ENCODE data around the gene PSMD3.

PSMD3 gene

DNA sequence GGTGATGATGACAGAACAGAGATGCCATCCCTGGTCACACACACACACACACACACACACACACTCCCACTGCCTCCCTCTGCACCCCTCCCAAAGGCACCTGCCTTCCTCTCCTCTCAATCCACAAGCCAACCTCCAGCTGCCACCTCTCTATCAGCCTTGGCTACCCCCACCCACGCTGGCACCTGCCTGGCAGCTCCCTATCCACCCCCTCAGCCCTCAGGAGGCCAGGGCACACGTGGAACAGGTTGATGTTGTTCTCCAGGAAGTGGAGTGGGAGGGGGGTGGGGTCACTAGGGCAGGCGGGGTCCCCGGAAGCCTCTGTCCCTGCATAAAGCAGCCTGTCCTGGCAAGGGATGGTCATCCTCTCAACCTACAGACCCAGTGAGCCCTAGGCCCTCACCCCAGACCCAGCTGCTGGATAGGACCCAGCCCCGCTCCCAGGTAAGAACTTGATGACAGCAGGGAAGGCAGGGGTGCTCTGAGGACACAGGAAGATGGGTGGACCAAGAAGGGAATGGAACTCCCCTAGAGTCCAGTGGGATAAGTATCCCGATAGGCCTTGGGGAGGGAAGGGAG lies 17.9 kb upstream of the PSMD3 start, which contains the start of gene GSDMA:
Gene GSDMA, plus strand, starts transcription at position 363 of the 579 bp plus-strand sequence. CDS start 2,684 bp downstream, outside the sequence.
- no peak for DNase-seq

DNA sequence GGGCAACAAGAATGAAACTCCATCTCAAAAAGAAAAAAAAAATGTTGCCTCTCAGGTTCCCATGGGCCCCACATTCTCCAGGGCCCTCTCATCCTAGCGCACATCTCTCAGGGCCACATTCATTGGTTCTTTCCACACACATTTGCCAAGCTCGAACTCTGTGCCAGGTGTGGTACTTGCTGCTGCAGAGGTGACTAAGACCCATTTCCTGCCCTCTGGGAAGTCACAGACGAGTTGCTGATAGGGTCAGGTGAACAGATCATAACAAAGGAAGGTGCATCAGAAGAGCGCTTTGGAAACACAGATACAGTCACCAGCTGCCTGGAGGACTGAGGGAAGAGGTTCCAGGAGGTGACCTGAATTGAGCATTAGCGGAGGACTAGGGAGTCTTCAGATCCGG lies 16.8 kb upstream of the PSMD3 start:
- DNase-seq, result no peak

DNA sequence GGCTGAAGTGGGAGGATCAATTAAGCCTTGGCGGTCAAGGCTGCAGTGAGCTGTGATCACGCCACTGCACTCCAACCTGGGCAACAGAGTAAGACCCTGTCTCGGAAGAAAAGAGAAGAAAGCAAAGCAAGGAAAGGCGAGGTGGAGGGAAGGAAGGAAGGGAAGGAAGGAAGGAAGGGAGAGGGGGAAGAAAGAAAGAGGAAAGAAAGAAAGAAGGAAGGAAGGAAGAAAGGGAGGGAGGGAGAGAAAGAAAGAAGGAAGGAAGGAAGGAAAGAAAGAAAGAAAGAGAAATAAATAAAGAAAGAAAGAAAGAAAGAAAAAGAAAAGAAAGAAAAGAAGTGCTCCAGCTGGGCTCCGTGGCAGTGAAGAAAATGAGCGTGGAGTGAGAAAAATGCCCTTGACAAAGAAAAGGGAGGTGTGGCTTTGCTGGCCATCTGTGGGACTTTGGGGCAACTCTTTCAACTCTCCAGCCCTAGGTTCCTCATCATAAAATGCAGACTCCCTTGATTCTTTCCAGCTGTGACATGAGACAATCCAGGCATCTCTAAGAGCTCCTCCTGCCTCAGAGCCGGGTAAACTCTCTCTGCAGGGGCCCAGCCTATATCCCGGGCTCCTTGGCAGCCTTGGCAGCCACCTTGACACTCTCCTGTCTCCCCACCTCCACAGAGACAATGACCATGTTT lies 15.4 kb upstream of the PSMD3 start:
- no peak for DNase-seq

DNA sequence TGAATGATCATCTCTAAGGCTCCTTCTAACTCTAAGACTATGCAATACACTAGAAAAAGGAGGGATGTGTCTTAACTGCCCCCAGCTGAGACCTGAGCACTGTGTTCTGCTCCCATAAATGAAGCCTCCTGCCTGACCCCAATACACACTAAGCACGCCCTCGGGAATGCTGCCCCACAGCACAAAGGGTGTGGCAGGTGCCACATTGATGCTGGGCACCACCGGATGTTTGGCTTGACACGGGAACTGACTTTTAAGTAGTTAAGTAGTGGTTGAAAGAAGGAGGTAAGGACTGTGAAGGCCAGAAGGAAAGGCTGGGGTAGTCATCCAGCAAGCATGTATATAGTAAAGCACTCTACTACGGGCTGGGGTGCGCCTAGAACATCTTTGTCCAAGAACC lies 13.8 kb upstream of the PSMD3 start:
- no peak for DNase-seq

DNA sequence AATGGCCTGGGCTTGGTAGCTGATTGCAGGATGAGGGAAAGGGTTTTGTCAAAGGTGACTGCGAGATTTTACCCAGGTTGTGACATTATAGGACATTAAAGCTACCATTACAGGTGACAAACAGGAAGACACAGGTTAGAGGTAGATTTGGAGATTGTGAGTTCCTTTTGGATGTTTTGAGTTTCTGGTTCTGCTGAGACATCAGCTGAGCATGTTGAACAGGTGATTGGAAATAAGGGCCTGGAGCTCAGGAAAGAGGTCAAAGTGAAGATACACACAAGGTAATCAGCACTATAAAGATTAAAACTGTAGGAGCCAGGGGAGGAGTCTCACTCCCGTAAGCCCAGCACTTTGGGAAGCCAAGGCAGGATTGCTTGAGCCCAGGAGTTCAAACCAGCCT lies 11.8 kb upstream of the PSMD3 start:
- no peak for DNase-seq

DNA sequence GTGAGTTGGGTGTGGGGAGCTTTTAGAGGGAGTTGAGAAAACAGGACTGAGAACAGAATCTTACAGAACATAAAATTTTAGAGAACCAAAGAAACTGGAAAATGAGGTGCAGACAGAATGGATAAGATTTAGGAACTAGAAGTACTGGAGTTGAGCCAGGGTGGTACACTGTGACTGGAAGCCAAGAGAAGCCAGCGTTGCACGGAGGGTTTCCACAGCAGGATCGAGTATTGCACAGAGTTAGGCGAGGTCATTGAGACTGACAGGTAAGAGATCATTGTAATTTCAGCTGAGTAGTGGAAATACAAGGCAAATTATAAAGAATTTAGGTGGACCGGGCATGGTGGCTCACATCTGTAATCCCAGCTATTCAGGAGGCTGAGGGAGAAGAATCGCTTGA lies 11.2 kb upstream of the PSMD3 start:
- DNase-seq, result no peak

DNA sequence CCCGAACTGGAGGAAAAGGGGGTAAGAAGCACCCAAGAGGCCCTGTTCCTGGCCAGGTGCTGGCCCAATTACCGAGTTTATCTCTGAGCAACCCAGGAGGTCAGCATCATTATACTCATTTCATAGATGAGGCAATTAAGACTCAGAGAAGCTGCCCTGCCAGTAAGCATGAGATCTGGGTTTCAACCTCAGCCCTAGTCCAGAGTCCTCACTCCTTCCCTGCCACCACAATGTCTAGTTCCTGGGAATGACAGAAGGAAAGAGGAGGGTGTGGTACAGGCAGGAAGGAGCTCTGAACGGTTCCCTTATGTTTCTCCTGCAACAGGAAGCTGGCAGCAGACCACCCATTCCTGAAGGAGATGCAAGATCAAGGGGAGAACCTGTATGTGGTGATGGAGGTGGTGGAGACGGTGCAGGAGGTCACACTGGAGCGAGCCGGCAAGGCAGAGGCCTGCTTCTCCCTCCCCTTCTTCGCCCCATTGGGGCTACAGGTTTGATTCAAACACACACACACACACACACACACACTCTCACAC lies 10.4 kb upstream of the PSMD3 start:
- no peak for DNase-seq

DNA sequence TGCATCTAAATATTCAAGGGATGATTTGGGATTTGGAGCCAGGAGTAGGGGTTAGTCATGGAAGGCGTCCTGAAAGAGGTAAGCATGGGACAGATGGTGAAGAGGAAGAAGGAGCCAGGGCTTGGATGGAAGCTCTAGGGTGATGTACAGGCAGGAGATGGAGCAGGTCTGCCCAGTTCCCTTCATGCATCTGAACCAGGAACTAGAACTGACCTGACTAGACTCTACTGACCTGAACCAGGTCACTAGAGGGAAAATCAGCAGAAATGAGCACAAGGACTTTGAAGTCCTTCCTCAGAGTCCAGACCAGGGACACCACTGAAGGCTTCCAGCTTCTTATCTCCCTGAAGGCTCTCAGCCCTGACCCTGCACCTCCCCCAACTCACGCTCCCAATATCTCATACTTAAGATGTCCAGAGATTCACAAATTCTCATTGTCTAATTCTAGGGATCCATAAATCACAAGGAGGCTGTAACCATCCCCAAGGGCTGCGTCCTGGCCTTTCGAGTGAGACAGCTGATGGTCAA lies 9.5 kb upstream of the PSMD3 start:
- DNase-seq, result no peak

DNA sequence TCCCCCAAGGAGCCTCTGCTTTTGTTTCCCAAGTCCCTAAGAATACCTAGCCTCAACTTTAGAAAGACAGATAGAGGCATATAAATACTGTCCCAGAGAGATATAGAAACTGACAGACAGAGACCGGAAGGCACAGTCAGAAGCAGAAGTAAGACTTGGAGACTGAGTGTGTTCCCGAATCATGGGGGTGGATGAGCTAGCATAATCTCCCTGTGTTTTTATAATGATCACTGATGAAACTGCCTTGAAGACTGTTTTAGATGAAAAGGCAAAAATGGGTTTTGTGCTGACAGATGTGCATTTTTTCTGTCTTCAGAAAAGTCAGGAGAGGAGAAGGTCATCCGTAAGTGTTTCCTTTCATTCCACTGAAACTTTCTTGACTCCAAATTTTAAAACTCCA lies 8.3 kb upstream of the PSMD3 start:
- no peak for DNase-seq

DNA sequence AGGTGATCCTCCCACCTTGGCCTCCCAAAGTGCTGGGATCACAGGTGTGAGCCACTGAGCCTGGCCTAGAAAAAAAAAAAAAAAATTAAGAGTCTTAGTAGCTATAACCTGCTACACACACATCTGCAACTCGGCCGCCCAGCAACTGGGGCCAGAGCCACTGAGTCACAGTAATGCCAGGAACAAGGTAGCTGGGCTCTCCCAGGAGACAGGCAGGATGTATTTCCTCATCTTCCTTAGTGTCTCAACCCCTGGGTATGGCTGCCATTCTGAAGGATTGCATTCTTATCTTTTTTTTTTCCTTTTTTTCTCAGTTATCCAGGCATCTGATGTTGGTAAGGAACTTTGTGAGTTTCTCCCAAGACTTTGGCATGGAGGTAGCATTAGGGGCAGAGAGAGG lies 7.1 kb upstream of the PSMD3 start:
- DNase-seq, result no peak

DNA sequence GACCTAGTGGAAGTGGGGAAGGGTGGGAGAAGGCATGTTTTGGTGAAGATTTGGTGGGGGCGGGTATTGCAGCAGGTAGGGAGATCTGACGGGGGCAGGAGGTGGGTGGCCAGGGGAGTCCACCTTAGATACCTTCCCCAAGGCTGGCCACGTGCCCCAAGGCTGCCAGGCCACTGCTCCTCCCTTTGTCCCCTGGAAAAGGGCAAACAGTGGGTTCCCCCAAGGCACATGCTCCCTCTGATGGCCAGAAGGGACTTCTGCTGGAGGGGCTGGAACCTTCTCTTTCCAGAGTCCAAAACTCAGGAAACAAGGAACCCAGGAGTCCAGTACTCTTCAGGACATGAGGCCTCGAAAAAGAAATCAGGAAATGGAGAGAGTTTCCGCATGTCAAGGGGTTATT lies 6.2 kb upstream of the PSMD3 start:
- no peak for DNase-seq

DNA sequence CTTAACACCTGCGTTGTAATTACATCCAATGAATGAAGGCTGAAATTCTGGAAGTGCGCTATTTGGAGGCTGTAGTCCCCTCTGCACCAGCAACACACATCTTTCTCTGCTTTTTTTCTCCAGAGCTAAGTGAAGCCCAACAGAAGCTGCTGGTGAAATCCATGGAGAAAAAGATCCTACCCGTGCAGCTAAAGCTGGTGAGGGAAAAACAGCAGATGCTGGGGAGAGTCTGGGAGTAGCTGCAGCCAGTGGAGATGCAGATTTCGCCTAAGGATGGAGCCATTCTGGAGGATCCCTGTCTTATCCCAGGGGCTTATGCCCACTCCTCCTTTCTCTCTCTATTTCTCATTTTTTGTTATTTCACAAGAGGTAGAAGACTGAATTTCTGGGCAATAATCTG lies 4.8 kb upstream of the PSMD3 start:
- DNase-seq, result no peak

DNA sequence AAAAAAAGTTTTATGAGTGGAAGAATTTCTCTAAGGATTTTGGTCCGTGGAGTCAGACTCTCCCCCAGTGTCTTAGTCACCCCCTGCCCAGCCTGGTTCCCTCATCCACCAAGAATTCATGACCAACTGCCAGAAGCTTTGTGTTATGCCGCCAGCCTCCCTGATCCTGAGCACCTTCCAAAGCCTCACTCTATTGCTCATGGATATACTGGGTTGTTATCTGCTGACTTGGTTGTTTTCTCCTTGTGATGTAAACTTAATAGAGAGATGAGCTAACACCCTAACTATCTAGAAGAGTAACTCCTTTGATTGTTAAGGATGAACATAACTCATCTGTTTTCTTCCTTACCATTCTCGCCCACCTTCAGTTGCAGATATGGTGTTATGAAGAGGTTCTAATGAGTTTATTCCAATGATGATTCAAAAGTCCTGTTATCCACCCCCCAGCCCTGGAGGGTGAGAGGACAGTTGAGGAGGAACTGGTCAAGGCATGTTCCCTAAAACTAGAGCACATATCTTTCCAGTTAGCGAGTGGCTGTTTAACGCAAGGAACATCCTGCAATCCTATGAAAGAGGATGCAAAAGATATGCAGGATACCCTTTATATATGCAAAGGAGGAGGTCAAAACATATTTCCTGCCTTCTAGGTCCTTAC lies 1.5 kb upstream of the PSMD3 start:
- peak; percentile 97 for DNase-seq

DNA sequence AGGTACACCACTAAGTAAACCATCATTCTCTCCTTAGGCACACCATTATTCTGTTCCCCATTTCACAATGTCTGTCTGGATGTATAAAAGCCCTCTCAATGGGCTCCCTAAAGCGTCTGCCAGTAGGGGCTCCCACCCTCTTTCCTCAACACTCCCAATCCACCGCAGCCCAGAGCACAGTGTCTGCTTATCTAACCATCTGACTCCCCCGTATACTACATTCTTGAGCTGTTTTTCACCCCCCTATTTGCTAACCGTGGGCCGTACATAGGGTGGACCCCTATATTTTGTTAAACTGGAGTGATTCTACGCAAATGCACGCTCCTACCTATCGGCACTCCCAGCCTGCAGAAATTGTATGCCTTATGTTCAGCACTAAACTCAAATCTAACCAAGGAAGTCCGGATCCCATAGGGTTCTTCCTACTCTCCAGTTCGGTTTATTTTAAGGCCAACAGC lies 685 bp upstream of the PSMD3 start:
- peak; percentile 63 for DNase-seq

DNA sequence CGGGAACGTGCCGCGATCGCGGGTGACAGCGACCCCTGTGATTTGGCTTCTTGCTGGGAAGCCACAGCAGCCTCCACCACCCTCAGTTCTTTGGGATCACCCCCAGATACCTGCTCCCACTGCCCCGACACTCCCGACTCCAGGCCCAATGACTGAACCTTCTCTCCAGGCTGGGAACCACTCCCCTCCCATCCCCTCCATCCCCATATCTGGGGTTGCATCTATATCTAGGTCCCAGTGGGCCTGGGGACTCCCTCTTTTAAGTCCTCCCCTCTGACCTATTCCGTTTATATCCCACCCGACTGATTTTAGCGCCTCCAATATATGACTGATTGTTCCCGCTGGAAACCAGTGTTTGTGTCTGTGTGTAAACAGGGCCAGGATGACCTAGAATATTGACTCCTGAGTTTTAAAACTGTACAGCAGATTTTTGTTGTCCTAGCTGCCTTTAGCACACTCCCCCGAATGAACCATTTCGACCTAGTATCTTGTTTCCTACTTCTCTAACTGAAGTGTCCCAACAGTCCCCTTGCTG lies 667 bp downstream of the PSMD3 start:
- no peak for DNase-seq

DNA sequence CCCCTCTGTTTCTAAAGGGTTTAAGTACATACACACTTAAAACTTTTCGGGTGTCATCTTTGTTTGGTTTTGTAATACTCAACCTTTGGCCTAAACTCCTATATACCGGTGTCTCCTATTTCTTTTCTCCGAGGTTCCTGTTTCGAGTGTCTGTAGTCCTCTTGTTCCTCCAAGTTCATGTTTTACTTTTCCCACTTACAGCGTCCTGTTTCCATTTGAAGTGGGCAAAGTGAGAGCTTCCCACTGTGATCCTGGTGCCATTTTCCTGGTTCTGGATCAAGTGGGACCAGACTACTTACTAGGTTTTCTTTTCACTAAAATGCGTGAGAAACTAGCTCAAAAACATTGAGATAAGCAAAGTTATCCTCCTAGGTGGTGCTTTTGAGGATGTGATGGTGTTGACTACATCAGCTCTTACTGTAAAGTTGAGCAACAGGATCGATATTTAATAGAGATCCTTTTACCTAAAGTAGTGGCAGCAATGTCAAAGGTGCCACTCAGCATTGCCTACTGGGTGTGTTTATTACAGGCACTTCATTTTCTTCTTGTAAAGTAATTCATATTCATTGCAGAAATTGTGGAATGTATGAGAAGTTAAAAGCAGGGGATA lies 1.3 kb downstream of the PSMD3 start:
- no peak for DNase-seq

DNA sequence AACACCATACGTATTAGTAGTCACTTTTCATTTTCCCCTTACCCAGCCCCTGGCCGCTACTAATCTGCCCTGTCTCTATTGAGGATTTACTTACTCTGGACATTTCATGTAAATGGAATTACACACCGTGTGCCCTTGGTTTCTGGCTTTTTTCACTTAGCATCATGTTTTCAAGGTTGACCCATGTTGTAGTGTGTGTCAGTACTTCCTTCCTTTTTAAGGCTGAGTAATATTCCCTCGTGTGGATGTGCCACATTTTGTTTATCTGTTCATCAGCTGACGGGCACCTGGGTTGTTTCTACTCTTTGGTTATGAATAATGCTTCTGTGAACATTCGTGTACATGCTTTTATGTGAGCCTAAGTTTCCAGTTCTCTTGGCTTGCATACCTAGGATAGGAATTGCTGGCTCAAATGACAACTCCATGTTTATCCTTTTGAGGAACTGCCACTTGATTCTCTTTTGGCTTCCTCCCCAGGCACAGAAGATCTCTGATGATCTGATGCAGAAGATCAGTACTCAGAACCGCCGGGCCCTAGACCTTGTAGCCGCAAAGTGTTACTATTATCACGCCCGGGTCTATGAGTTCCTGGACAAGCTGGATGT lies 7.7 kb downstream of the PSMD3 start:
- DNase-seq, result no peak

DNA sequence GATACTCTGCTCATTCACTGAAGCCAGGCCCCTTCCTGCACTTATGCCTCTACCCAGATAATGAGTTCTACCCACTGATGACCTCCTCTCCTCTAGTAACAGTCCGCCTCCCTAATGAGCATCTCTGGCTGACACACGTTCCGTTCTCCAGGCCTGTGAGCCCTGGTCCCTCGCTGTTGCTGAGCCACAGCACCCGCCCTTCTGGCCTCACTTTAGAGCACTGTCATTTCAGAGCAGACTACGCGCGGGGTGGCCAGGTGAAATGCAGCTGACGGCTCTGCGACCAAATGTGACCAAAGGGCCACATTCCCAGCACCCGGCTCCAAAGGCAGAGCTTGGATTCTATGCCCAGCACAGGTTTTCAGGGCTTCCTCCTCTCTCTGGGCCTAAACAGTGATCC lies 13.8 kb downstream of the PSMD3 start:
- DNase-seq, result no peak

DNA sequence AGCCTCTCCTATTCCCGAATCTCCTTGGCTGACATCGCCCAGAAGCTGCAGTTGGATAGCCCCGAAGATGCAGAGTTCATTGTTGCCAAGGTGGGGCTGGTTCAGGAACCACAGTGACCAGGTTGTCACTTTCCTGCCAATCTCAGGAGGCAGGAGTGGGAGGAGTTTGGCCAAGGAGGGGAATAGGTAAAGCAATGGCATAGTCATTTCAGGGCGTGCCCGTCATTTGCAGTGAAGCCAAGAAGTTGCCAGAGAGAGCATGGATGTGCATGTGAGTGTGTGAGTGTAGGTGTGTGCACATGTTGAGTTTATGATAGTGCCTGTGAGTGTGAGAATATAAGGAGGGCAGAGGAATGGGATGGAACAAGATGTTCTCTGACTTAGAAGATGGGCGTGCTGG lies 14.8 kb downstream of the PSMD3 start:
- DNase-seq, result no peak

DNA sequence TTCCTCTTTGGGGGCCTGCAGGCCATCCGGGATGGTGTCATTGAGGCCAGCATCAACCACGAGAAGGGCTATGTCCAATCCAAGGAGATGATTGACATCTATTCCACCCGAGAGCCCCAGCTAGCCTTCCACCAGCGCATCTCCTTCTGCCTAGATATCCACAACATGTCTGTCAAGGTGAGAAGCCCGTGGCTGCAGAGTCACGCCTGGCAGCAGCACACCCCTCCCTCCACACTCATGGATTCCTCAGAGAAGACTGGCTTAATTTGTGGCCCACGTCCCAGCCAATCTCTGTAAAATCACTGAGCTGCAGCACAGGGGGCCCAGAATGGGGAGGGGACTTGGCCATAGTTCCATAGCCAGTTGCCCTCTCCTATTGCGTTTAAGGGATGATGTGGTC lies 15.6 kb downstream of the PSMD3 start:
- no peak for DNase-seq

DNA sequence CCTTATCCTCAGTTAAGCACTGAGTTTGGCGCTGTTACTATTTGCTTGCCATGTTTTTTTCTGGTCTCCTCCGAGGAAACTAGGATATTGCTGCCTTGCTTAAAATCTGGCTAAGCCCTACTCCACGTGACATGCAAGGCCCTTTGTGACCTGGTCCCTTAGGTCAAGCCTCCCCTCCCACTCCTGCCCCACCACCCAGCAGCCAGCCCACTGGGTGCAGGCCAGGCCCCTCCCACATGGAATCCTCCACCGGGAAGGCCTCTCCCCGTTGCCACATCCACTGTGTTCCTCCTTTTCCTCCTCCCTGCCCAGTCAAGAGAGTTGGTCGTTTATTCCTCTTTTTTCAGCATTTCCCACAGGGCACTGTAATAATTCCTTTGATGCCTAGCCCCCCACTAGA lies 16.2 kb downstream of the PSMD3 start:
- DNase-seq, result no peak

DNA sequence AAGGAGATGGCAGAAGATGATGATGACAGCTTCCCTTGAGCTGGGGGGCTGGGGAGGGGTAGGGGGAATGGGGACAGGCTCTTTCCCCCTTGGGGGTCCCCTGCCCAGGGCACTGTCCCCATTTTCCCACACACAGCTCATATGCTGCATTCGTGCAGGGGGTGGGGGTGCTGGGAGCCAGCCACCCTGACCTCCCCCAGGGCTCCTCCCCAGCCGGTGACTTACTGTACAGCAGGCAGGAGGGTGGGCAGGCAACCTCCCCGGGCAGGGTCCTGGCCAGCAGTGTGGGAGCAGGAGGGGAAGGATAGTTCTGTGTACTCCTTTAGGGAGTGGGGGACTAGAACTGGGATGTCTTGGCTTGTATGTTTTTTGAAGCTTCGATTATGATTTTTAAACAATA lies 16.9 kb downstream of the PSMD3 start:
- no peak for DNase-seq

DNA sequence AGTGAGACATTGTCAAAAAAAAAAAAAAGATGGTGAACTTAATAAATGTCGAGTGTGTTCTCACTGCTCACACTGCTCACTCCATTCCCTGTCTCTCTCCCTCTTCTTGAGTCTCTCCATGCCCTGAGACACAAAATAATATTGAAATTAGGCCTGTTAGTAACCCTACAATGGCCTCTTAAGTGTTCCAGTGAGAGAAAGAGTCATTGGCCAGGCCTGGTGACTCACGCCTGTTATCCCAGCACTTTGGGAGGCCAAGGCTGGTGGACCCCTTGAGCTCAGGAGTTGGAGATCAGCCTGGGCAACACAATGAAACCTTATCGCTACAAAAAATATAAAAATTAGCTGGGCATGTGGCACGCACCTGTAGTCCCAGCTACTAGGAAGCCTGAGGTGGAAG lies 18.5 kb downstream of the PSMD3 start:
- peak; percentile 33 for DNase-seq

All from EL (cell line).